Measurements from ENCODE around the gene PDE4B. TPM values are rescaled to one million over a fixed set of nuclear protein-coding genes. Genes with fewer than 3 reads are reported as not detected.

PDE4B gene
- total and polyA plus RNA-seq, 9 of the 15 experiments (the other 6 are each of a cell fraction or from before 2014, with no cell fraction given) = 0.09 TPM; not detected in 8

GRCh38 chr1:65965112-65965996, 172.7 kb downstream of the PDE4B start:
- no peak for TF ChIP-seq DDX20 (tag; IDR thresholded peaks at IDR 0.05; ENCODE audit: low read depth)
- TF ChIP-seq, protein P1, sequence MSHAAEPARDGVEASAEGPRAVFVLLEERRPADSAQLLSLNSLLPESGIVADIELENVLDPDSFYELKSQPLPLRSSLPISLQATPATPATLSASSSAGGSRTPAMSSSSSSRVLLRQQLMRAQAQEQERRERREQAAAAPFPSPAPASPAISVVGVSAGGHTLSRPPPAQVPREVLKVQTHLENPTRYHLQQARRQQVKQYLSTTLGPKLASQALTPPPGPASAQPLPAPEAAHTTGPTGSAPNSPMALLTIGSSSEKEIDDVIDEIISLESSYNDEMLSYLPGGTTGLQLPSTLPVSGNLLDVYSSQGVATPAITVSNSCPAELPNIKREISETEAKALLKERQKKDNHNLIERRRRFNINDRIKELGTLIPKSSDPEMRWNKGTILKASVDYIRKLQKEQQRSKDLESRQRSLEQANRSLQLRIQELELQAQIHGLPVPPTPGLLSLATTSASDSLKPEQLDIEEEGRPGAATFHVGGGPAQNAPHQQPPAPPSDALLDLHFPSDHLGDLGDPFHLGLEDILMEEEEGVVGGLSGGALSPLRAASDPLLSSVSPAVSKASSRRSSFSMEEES (CRISPR knock-in tag; IDR thresholded peaks at IDR 0.05) = peak; percentile 83
- no peak for TF ChIP-seq EZH2 (IDR thresholded peaks at IDR 0.05; ENCODE audit: borderline replicate concordance, low read depth, low read length)
- BruUV-seq (replicated peaks) = no TSS peak
- ChIA-PET POLR2A (no interaction called here), CTCF (ENCODE audit: low intra/inter-chr PET ratio) (no interaction called here)
- FAIRE-seq = no peak
- H3K36me3 ChIP-seq (ENCODE audit: control insufficient read depth, insufficient read depth, low read length) = no peaks in the 10 kb centered on the region
- H2AFZ ChIP-seq (ENCODE audit: low read depth, low read length) = no peak overlapping the region
- no peaks in the 10 kb centered on the region for H4K20me1 ChIP-seq (replicated peaks; ENCODE audit: control insufficient read depth, insufficient read depth, low read length)
- H3K79me2 ChIP-seq (ENCODE audit: control insufficient read depth, insufficient read depth, low read length) = no peaks in the 10 kb centered on the region
- WGBS (ENCODE audit: insufficient coverage, low coverage, missing lambda C conversion rate) = 2% methylated on average over 6 of the region's 6 CpGs
- H3K27ac ChIP-seq (ENCODE audit: extremely low read depth, low read depth, low read length) = no peak overlapping the region
- no peak for DNase-seq (ENCODE audit: extremely low read depth in 1 of 4, low spot score in 3 of 4)
- intact Hi-C loops (cut with micrococcal nuclease) (no loop called here), in situ Hi-C loops (cut with MboI) (loop anchor here (25.0 kb wide), 1 partner anchor 497 kb away; no protein-coding TSS in a partner anchor)
- H3K9me1 ChIP-seq (ENCODE audit: control insufficient read depth, insufficient read depth, low read length) = no peaks in the 10 kb centered on the region
- H3K27me3 ChIP-seq (ENCODE audit: control insufficient read depth in 2 of 2, insufficient read depth in 2 of 2, low read length in 2 of 2) = peaks cover 3 to 7% of the 10 kb centered on the region in 2 experiments; a peak in 2 of 5 replicates
- no peak for ATAC-seq
- H3K4me3 ChIP-seq = no peak overlapping the region
- H3K9ac ChIP-seq (ENCODE audit: insufficient read depth in 1 of 2, low read depth in 2 of 2, low read length in 2 of 2) = no peak overlapping the region
- H3K9me3 ChIP-seq (replicated peaks; ENCODE audit: control insufficient read depth, insufficient read depth, low read depth, low read length) = no peaks in the 10 kb centered on the region
- H3K4me1 ChIP-seq (replicated peaks in 1 of 2; ENCODE audit: control insufficient read depth in 2 of 2, insufficient read depth in 2 of 2, low read length in 2 of 2) = no peaks in the 10 kb centered on the region
- no peak overlapping the region for H3K4me2 ChIP-seq (ENCODE audit: insufficient read depth, low read length)
